ENCODE data around the gene PROK2.

GRCh38 chr3:71759401-71759800 is 25.5 kb downstream of the PROK2 start:
- TF ChIP-seq, protein P1, sequence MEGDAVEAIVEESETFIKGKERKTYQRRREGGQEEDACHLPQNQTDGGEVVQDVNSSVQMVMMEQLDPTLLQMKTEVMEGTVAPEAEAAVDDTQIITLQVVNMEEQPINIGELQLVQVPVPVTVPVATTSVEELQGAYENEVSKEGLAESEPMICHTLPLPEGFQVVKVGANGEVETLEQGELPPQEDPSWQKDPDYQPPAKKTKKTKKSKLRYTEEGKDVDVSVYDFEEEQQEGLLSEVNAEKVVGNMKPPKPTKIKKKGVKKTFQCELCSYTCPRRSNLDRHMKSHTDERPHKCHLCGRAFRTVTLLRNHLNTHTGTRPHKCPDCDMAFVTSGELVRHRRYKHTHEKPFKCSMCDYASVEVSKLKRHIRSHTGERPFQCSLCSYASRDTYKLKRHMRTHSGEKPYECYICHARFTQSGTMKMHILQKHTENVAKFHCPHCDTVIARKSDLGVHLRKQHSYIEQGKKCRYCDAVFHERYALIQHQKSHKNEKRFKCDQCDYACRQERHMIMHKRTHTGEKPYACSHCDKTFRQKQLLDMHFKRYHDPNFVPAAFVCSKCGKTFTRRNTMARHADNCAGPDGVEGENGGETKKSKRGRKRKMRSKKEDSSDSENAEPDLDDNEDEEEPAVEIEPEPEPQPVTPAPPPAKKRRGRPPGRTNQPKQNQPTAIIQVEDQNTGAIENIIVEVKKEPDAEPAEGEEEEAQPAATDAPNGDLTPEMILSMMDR (IDR thresholded peaks at IDR 0.05; ENCODE audit: insufficient read depth, low read depth, low read length): no peak
- no peak for TF ChIP-seq EZH2 (IDR thresholded peaks at IDR 0.05; ENCODE audit: insufficient read depth, low read length)

Data from astrocyte (in vitro differentiated cells and primary cell).